HepG2 (cell line): Measurements from ENCODE around the gene MT1A. TPM values are rescaled to one million over a fixed set of nuclear protein-coding genes. Genes with fewer than 3 reads are reported as not detected.

Experiments used
- ARID2 ChIP-seq: sonication (generic); formaldehyde crosslinking; IDR thresholded peaks from 2 replicates; pipeline ENCODE4 v1.8.1; 2022; ENCODE audit warnings: mild to moderate bottlenecking, missing genetic modification reagents, borderline replicate concordance
- ARNT2 ChIP-seq: sonication (generic); formaldehyde crosslinking; IDR thresholded peaks from 2 replicates; pipeline ENCODE4 v1.8.0; 2022; ENCODE audit warnings: mild to moderate bottlenecking, low read depth, missing genetic modification reagents, moderate library complexity
- ATF6 ChIP-seq: sonication (generic); formaldehyde crosslinking; conservative IDR thresholded peaks from 2 replicates; pipeline ENCODE4 v1.4.0; 2020; ENCODE audit warnings: missing genetic modification reagents
- CENPX ChIP-seq: sonication (generic); formaldehyde crosslinking; IDR thresholded peaks from 2 replicates; pipeline ENCODE4 v1.9.0; 2021; ENCODE audit warnings: mild to moderate bottlenecking, missing genetic modification reagents, moderate library complexity
- FIP1L1 ChIP-seq: fragments of 200-400 bp; formaldehyde crosslinking; IDR thresholded peaks from 2 replicates; pipeline ENCODE4 v1.6.1; 2018; ENCODE audit warnings: low read depth, mild to moderate bottlenecking, low read length, moderate library complexity, borderline replicate concordance; ENCODE audit not compliant: insufficient read depth
- FOXO4 ChIP-seq: sonication (generic); formaldehyde crosslinking; conservative IDR thresholded peaks from 2 replicates; pipeline ENCODE4 v1.8.1; 2023; ENCODE audit warnings: missing genetic modification reagents
- GFI1 ChIP-seq: sonication (generic); formaldehyde crosslinking; IDR thresholded peaks from 2 replicates; pipeline ENCODE4 v1.5.0; 2020; ENCODE audit warnings: missing genetic modification reagents, mild to moderate bottlenecking, borderline replicate concordance
- KLF16 ChIP-seq, 2 experiments: sonication (generic) in 1 of 2; formaldehyde crosslinking in 1 of 2; IDR thresholded peaks; 2 replicates each; pipeline versions ENCODE4 v1.6.1 to v1.8.0; 2016 to 2023; ENCODE audit warnings: missing genetic modification reagents in 2 of 2, missing compliant biosample characterization in 1 of 2
- MZF1 ChIP-seq: sonication (generic); formaldehyde crosslinking; IDR thresholded peaks from 2 replicates; pipeline ENCODE4 v1.8.1; 2023; ENCODE audit warnings: mild to moderate bottlenecking, missing genetic modification reagents, borderline replicate concordance
- NCOA1 ChIP-seq: sonication (generic); formaldehyde crosslinking; IDR thresholded peaks from 2 replicates; pipeline ENCODE4 v1.9.0; 2021; ENCODE audit warnings: missing genetic modification reagents
- NFRKB ChIP-seq: fragments of 450-650 bp; IDR thresholded peaks from 2 replicates; pipeline ENCODE4 v1.6.1; 2017
- SALL2 ChIP-seq: sonication (generic); formaldehyde crosslinking; IDR thresholded peaks from 2 replicates; pipeline ENCODE4 v1.8.1; 2023; ENCODE audit warnings: mild to moderate bottlenecking, missing genetic modification reagents, inconsistent platforms
- THAP9 ChIP-seq: sonication (generic); formaldehyde crosslinking; IDR thresholded peaks from 2 replicates; pipeline ENCODE4; 2020; ENCODE audit warnings: missing genetic modification reagents, mild to moderate bottlenecking, borderline replicate concordance
- ZBTB21 ChIP-seq: sonication (generic); formaldehyde crosslinking; IDR thresholded peaks from 2 replicates; pipeline ENCODE4 v1.4.0; 2020; ENCODE audit warnings: missing genetic modification reagents
- ZMAT3 ChIP-seq: sonication (generic); formaldehyde crosslinking; conservative IDR thresholded peaks from 2 replicates; pipeline ENCODE4 v1.7.0; 2021; ENCODE audit warnings: missing genetic modification reagents
- ZNF138 ChIP-seq: sonication (generic); formaldehyde crosslinking; IDR thresholded peaks from 2 replicates; pipeline ENCODE4 v1.5.0; 2020; ENCODE audit warnings: mild to moderate bottlenecking, low read depth, missing genetic modification reagents
- ZNF414 ChIP-seq: sonication (generic); formaldehyde crosslinking; IDR thresholded peaks from 2 replicates; pipeline ENCODE4 v1.5.0; 2020; ENCODE audit warnings: missing genetic modification reagents
- ZNF446 ChIP-seq: sonication (generic); formaldehyde crosslinking; IDR thresholded peaks from 2 replicates; pipeline ENCODE4 v1.5.0; 2020; ENCODE audit warnings: mild to moderate bottlenecking, missing genetic modification reagents
- ZNF740 ChIP-seq: sonication (generic); formaldehyde crosslinking; IDR thresholded peaks from 2 replicates; pipeline ENCODE4 v1.4.0; 2020; ENCODE audit warnings: missing genetic modification reagents
- ZNF775 ChIP-seq: sonication (generic); formaldehyde crosslinking; IDR thresholded peaks from 2 replicates; pipeline ENCODE4 v1.4.0; 2020; ENCODE audit warnings: missing genetic modification reagents, mild to moderate bottlenecking, moderate library complexity, borderline replicate concordance
- ZNF781 ChIP-seq: sonication (generic); formaldehyde crosslinking; IDR thresholded peaks from 2 replicates; pipeline ENCODE4 v1.5.1; 2020; ENCODE audit warnings: borderline replicate concordance, mild to moderate bottlenecking, missing genetic modification reagents; ENCODE audit errors: not compliant biosample characterization
- ZNF792 ChIP-seq: IDR thresholded peaks from 2 replicates; pipeline ENCODE4 v1.6.1; 2016
- ZSCAN21 ChIP-seq: sonication (generic); formaldehyde crosslinking; IDR thresholded peaks from 2 replicates; pipeline ENCODE4 v1.8.0; 2022; ENCODE audit warnings: mild to moderate bottlenecking, missing genetic modification reagents, moderate library complexity, borderline replicate concordance
- ZSCAN30 ChIP-seq: sonication (generic); formaldehyde crosslinking; IDR thresholded peaks from 2 replicates; pipeline ENCODE4 v1.5.0; 2020; ENCODE audit warnings: mild to moderate bottlenecking, missing genetic modification reagents
- polyA plus RNA-seq, 8 experiments: library from polyadenylated mRNA; depleted of rRNA in 3 of 8; stranded (reverse) in 7 of 8; unstranded in 1 of 8; fragments of >200 nt; fragmentation: Illumina TruSeq in 4 of 8; extraction: Trizol in 4 of 8; gene quantifications; 2 replicates each; pipeline versions ENCODE4 v1.2.1 to v1.2.3, GENCODE V29; 2011 to 2016; ENCODE audit warnings: low read depth in 4 of 8, missing spikeins in 1 of 8, mixed read lengths in 1 of 8; ENCODE audit not compliant: insufficient read depth in 1 of 8
- total RNA-seq, 5 experiments: library from RNA; depleted of rRNA; stranded (reverse); fragments of >200 nt; fragmentation: Illumina TruSeq; extraction: Trizol; gene quantifications; 2 replicates each; pipeline ENCODE4 v1.2.3, GENCODE V29; 2016; ENCODE audit warnings: low read depth in 1 of 5

MT1A gene
- total and polyA plus RNA-seq, 2 of the 13 experiments (the other 11 are each of a cell fraction or from before 2014, with no cell fraction given), result 8.3 to 10.4 TPM

GRCh38 chr16:56607675-56608042, 30.8 kb upstream of the MT1A start (continued):
- TF ChIP-seq SALL2 (CRISPR knock-in tag) (no peak), NCOA1 (CRISPR knock-in tag) (peak; percentile 23; the same call in 1 of the 2 replicates), ZNF446 (CRISPR knock-in tag) (0 out of 2 replicates have a peak, but pooled peaks have one; percentile 5), ZNF740 (CRISPR knock-in tag) (no peak), ATF6 (CRISPR knock-in tag) (no peak), ZNF792 (CRISPR knock-in tag) (no peak), CENPX (CRISPR knock-in tag) (no peak), KLF16 (CRISPR knock-in tag; IDR thresholded peaks at IDR 0.05) (0 out of 4 replicates have a peak, but pooled peaks of 1 of the 2 experiments have one; percentile 22), THAP9 (CRISPR knock-in tag) (no peak), ZNF138 (CRISPR knock-in tag) (no peak), ZSCAN30 (peak; percentile 36; the same call in 1 of the 2 replicates), ZNF781 (no peak), GFI1 (CRISPR knock-in tag) (no peak), ZMAT3 (CRISPR knock-in tag) (no peak), MZF1 (CRISPR knock-in tag) (no peak), ARID2 (CRISPR knock-in tag) (no peak), ZBTB21 (CRISPR knock-in tag) (no peak), ZSCAN21 (CRISPR knock-in tag) (0 out of 2 replicates have a peak, but pooled peaks have one; percentile 10), ZNF414 (0 out of 2 replicates have a peak, but pooled peaks have one; percentile 35), FOXO4 (CRISPR knock-in tag) (no peak; the same call in 1 of the 2 replicates), ZNF775 (CRISPR knock-in tag) (0 out of 2 replicates have a peak, but pooled peaks have one; percentile 14), FIP1L1 (no peak), NFRKB (no peak), ARNT2 (CRISPR knock-in tag) (no peak)
